Ammon's horn (tissue), 1 donor: Measurements from ENCODE around the gene GFRAL.
"Not testable (repeated sequence)": the region's sequence is repeated elsewhere in the genome, so short reads cannot be mapped to it uniquely, and the experiment has no call there.

Experiments
- DNase-seq: peaks from one replicate; pipeline ENCODE4 v3.0.0-alpha.2; 2016; ENCODE audit warnings: low spot score

The GFRAL gene, protein sequence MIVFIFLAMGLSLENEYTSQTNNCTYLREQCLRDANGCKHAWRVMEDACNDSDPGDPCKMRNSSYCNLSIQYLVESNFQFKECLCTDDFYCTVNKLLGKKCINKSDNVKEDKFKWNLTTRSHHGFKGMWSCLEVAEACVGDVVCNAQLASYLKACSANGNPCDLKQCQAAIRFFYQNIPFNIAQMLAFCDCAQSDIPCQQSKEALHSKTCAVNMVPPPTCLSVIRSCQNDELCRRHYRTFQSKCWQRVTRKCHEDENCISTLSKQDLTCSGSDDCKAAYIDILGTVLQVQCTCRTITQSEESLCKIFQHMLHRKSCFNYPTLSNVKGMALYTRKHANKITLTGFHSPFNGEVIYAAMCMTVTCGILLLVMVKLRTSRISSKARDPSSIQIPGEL

GRCh38 chr6:55327169-55327568 lies at the start of gene GFRAL:
Gene GFRAL (plus strand): TSS chr6:55327469. CDS start chr6:55327555, 86 bp downstream.
- DNase-seq = no peak

DNA sequence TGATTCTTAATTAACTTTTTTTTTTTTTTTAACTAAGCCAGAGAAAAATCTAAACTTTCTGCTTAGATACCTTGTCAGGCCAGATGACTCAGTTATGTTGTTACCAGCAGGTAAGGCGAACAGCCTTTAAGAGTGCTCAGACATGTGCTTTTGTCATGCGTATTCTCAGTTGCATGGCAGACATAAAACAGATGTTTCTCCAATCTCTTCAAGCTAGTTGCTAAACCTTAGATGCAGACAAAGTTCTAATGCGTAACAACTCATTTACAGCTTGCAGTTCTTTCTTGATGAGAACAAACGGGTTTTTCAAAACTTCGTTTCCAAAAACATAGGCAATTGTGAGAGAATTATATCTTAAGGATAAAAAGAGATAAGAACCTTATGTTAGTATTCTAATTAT lies 49.6 kb upstream of the GFRAL start:
- no peak for DNase-seq

GRCh38 chr6:55281215-55281614 lies 46.1 kb upstream of the GFRAL start:
- no peak for DNase-seq

DNA sequence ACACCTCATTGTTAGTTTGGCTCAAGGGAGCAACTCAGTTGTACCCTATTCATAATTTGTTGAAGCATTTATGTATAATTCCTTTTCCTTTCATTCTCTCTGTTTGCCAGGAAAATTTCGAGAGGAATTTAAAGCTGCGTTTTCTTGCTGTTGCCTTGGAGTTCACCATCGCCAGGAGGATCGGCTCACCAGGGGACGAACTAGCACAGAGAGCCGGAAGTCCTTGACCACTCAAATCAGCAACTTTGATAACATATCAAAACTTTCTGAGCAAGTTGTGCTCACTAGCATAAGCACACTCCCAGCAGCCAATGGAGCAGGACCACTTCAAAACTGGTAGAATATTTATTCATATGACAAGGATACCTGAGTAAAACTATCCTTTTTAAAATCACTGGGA lies 45.2 kb upstream of the GFRAL start:
- DNase-seq = no peak

DNA sequence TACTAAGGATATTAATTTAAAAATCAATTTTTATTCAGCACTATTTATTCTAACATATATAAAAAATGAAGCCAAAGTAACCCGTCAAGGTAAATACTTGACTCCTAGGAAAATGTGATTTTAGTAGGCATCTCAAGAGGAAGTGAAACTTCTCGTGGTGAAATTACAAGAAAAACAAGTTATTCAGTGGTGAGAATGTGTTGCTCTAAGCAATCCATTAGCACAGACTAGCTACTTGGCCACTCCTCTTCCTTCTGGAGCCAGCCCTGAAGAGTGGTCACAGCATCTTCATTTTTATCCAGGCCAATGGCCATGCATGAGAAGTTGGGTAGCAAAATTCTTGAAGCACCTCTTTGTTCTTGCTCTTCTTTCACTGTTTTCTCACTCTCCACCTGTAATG lies 40.4 kb upstream of the GFRAL start:
- DNase-seq = no peak

DNA sequence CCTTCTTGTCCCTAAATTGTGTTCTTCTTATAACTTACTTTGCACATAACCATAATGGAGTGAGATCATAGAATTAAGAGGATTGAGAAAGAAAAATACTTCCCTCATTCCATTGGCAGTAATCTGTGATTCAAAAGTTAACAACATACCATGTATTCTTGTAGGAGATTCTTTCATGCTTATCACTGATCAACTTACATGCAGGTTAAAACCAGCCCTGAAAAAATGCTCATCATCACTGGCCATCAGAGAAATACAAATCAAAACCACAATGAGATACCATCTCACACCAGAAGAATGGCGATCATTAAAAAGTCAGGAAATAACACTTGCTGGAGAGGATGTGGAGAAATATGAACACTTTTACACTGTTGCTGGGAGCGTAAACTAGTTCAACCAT lies 36.5 kb upstream of the GFRAL start:
- no peak for DNase-seq

GRCh38 chr6:55293116-55293515 lies 34.2 kb upstream of the GFRAL start:
- DNase-seq = no peak

GRCh38 chr6:55297214-55297613 lies 30.1 kb upstream of the GFRAL start:
- not testable (repeated sequence) for DNase-seq

- no peak for DNase-seq
Observed at GRCh38 chr6:55299286-55299985, 27.8 kb upstream of the GFRAL start.

- no peak for DNase-seq
Observed at GRCh38 chr6:55304747-55305146, 22.5 kb upstream of the GFRAL start.

- no peak for DNase-seq
Observed at GRCh38 chr6:55319961-55320695, 7.1 kb upstream of the GFRAL start.

DNA sequence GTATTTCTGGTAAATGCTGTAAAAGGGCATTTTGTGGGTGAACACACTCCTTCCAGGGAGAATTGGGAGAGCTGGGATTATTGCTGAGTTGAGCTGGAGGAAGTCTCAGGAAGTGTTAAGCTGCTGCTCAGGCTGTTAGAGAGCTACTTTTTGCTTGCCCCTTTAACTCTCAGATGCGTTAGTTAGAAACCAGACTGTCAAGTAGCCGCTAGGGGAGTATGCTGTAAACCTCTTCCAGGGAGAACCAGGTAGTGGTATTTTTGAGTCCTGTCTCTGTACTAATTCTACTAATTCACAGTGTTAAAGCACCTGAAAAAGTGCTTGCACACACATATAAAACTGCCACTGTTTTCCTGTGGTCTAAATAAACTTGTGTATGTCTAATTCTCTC lies 6.6 kb upstream of the GFRAL start:
- DNase-seq = no peak

DNA sequence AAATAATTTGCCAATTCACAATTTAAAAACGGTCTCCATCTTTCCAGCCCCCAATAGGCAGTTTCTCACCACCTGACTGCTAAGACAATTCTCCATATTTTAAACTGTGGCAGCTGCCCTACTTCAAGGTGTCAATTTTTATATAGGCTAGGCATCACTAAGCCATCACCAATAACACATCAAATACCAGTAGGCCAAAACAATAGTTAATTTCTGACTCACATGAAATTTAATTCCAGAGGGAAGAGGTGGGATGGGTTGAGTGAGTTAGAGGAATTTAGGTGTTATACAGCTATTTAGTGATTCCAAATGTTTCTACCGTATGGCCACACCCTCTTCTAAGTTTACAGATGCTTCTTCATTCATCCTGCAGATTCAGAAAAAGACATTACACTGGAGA lies 49.9 kb downstream of the GFRAL start:
- DNase-seq = no peak

DNA sequence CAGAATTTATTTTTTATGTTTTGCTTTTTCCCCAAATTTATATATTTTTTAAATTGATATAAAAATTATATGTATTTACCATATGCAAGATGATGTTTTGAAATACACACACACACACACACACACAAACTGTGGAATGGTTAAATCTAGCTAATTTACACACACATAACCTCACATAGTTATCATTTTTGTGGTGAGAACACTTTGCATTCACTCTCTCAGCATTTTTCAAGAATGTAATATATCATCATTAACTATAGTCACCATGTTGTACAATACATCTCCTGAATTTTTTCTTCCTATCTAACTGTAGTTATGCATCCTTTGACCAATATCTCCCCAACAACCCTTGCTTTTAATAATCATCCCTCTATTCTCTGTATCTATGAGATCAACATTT lies 52.2 kb downstream of the GFRAL start:
- DNase-seq = no peak

DNA sequence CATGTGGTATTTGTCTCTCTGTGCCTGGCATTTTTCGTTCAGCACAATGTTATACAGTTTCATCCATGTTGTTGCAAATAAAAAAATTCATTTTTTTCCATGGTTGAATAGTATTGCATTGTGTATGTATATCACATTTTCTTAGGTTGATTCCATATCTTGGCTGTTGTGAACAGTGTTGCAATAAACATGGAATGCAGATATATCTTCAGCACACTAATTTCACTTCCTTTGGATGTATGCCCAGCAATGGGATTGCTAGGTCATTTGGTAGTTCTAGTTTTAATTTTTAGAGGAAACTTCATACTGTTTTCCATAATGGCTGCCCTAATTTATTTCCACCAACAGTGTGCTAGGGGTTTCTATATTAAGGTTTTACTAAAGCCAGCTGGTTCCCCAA lies 52.6 kb downstream of the GFRAL start:
- no peak for DNase-seq

DNA sequence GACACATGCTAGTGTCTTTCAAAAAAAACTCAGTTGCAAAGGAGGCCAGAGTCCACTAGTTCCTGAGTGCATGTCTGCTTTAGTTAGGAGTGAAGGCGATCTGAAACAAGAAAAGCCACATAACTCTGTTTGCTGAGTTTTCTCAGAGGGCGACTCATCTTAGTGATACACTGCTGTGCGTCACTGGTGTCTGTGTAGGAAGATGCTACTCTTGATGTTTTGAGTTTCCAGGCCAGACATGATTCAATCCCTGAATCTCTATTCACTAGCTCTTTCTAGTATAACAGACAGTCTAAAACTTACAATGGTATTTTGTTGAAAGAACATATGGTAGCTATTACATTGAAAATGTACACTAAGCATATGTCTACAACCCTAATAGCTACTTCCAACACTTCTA lies 60.9 kb downstream of the GFRAL start:
- peak; percentile 4 for DNase-seq

DNA sequence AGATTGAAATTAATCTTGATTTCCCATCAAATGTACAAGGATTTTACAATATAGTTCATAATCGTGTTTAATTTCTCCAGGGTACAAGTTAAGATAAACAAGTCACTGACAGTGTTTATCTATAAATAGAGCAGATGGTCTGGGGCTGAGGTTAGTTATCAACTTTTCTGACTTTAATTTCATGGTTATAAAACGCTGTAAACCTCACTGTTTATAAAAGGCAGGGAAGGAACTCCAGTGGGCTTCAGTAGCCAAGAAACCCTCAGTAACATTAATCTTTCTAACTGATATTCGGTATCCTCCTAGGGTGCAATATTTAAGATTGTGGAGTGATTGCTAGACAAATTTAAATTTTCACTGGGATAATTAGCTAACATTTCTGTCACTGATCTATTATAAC lies 68.6 kb downstream of the GFRAL start:
- DNase-seq = no peak

DNA sequence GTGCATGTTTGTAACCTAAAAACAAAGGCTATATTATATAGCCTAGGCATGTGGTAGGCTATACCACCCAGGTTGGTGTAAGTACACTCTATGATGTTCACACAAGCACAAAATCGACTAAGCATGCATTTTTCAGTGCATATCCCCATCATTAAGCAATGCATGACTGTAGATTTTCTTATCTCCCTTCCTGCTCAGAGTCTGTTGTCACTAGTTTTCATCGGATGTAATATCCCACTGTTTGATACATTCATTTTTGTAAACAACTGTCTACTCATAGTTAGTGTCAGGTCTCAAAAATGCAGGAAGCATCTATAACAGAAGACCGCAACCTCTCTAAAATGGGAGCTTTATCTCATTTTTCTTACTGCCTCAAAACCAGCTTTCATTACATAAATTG lies 70.7 kb downstream of the GFRAL start:
- DNase-seq = no peak

- DNase-seq = no peak
Observed at GRCh38 chr6:55399351-55399750, 72.1 kb downstream of the GFRAL start.

GRCh38 chr6:55405474-55406235 lies 78.4 kb downstream of the GFRAL start:
- peak; percentile 19 for DNase-seq

DNA sequence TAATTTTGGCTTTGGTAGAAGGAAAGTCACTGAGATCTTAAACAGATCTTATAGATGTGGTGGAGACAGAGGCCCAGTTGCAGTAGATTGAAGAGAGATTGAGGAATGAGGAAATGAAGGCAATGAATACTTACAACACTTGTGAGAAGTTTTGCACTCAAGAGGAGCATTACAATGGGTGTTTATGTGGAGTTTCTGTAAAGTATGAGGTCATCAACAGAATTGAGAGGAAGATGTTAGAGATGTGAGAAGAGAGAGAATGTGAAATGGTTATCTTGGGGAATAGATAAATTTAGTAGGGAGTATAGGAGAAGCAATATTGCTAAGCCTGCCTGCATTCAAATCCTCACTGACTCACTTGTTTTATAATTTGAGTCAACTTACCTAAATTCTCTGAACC lies 83.4 kb downstream of the GFRAL start:
- no peak for DNase-seq

- DNase-seq = no peak
Observed at GRCh38 chr6:55423933-55424332, 96.7 kb downstream of the GFRAL start.
